ENCODE data around the gene PRLR.

PRLR gene

GRCh38 chr5:35135239-35135700 lies 95.0 kb downstream of the PRLR start:
- Histone ChIP-seq H3K4me1 (ENCODE audit: control insufficient read depth, insufficient read depth, low read length) (peaks cover 48% of the 10 kb centered on the region), H3K9me3 (replicated peaks; ENCODE audit: low read length) (no peaks in the 10 kb centered on the region), H3K27me3 (ENCODE audit: control insufficient read depth, insufficient read depth, low read length) (no peaks in the 10 kb centered on the region), H3K4me3 (ENCODE audit: low read length) (no peak overlapping the region), H3K36me3 (ENCODE audit: insufficient read depth, low read length) (no peaks in the 10 kb centered on the region), H3K4me2 (ENCODE audit: low read length) (no peak overlapping the region), H3K9ac (ENCODE audit: low read depth, low read length) (no peak overlapping the region)

- no peaks in the 10 kb centered on the region for H3K36me3 ChIP-seq (ENCODE audit: insufficient read depth, low read length)
- no peaks in the 10 kb centered on the region for H3K27me3 ChIP-seq (ENCODE audit: control insufficient read depth, insufficient read depth, low read length)
- no peak overlapping the region for H3K4me2 ChIP-seq (ENCODE audit: low read length)
- H3K9ac ChIP-seq (ENCODE audit: low read depth, low read length), result no peak overlapping the region
- no peak overlapping the region for H3K4me3 ChIP-seq (ENCODE audit: low read length)
- H3K9me3 ChIP-seq (replicated peaks; ENCODE audit: low read length), result no peaks in the 10 kb centered on the region
- peaks cover 56% of the 10 kb centered on the region for H3K4me1 ChIP-seq (ENCODE audit: control insufficient read depth, insufficient read depth, low read length)
Observed at GRCh38 chr5:35134278-35135030, 95.8 kb downstream of the PRLR start.

- Histone ChIP-seq H3K9ac (ENCODE audit: low read depth, low read length) (no peak overlapping the region), H3K4me1 (ENCODE audit: control insufficient read depth, insufficient read depth, low read length) (peaks cover 60% of the 10 kb centered on the region), H3K4me2 (ENCODE audit: low read length) (no peak overlapping the region), H3K9me3 (replicated peaks; ENCODE audit: low read length) (no peaks in the 10 kb centered on the region), H3K27me3 (ENCODE audit: control insufficient read depth, insufficient read depth, low read length) (no peaks in the 10 kb centered on the region), H3K4me3 (ENCODE audit: low read length) (no peak overlapping the region), H3K36me3 (ENCODE audit: insufficient read depth, low read length) (no peaks in the 10 kb centered on the region)
Observed at GRCh38 chr5:35133186-35133585, 97.1 kb downstream of the PRLR start.

- no peak overlapping the region for H3K4me3 ChIP-seq (ENCODE audit: low read length)
- no peaks in the 10 kb centered on the region for H3K9me3 ChIP-seq (replicated peaks; ENCODE audit: low read length)
- peaks cover 45% of the 10 kb centered on the region for H3K4me1 ChIP-seq (ENCODE audit: control insufficient read depth, insufficient read depth, low read length)
- H3K9ac ChIP-seq (ENCODE audit: low read depth, low read length), result no peak overlapping the region
- no peaks in the 10 kb centered on the region for H3K27me3 ChIP-seq (ENCODE audit: control insufficient read depth, insufficient read depth, low read length)
- no peaks in the 10 kb centered on the region for H3K36me3 ChIP-seq (ENCODE audit: insufficient read depth, low read length)
- H3K4me2 ChIP-seq (ENCODE audit: low read length), result no peak overlapping the region
Observed at GRCh38 chr5:35131723-35132122, 98.6 kb downstream of the PRLR start.

- Histone ChIP-seq H3K27me3 (ENCODE audit: control insufficient read depth, insufficient read depth, low read length) (no peaks in the 10 kb centered on the region), H3K4me2 (ENCODE audit: low read length) (peak overlapping the region; percentile 62), H3K4me3 (ENCODE audit: low read length) (peak overlapping the region; percentile 38), H3K9me3 (replicated peaks; ENCODE audit: low read length) (no peaks in the 10 kb centered on the region), H3K36me3 (ENCODE audit: insufficient read depth, low read length) (no peaks in the 10 kb centered on the region), H3K9ac (ENCODE audit: low read depth, low read length) (no peak overlapping the region), H3K4me1 (ENCODE audit: control insufficient read depth, insufficient read depth, low read length) (peaks cover 35% of the 10 kb centered on the region)
Observed at GRCh38 chr5:35129921-35130485, 100.3 kb downstream of the PRLR start.

- Histone ChIP-seq H3K36me3 (ENCODE audit: insufficient read depth, low read length) (no peaks in the 10 kb centered on the region), H3K4me1 (ENCODE audit: control insufficient read depth, insufficient read depth, low read length) (peaks cover 35% of the 10 kb centered on the region), H3K27me3 (ENCODE audit: control insufficient read depth, insufficient read depth, low read length) (no peaks in the 10 kb centered on the region), H3K4me2 (ENCODE audit: low read length) (peak overlapping the region; percentile 62), H3K9ac (ENCODE audit: low read depth, low read length) (no peak overlapping the region), H3K9me3 (replicated peaks; ENCODE audit: low read length) (no peaks in the 10 kb centered on the region), H3K4me3 (ENCODE audit: low read length) (peak overlapping the region; percentile 38)
Observed at GRCh38 chr5:35129276-35129675, 101.0 kb downstream of the PRLR start.

- Histone ChIP-seq H3K4me2 (ENCODE audit: low read length) (no peak overlapping the region), H3K9me3 (replicated peaks; ENCODE audit: low read length) (no peaks in the 10 kb centered on the region), H3K4me3 (ENCODE audit: low read length) (no peak overlapping the region), H3K36me3 (ENCODE audit: insufficient read depth, low read length) (no peaks in the 10 kb centered on the region), H3K4me1 (ENCODE audit: control insufficient read depth, insufficient read depth, low read length) (peaks cover 34% of the 10 kb centered on the region), H3K9ac (ENCODE audit: low read depth, low read length) (no peak overlapping the region), H3K27me3 (ENCODE audit: control insufficient read depth, insufficient read depth, low read length) (no peaks in the 10 kb centered on the region)
Observed at GRCh38 chr5:35127006-35127405, 103.3 kb downstream of the PRLR start.

- no peak overlapping the region for H3K9ac ChIP-seq (ENCODE audit: low read depth, low read length)
- no peaks in the 10 kb centered on the region for H3K9me3 ChIP-seq (replicated peaks; ENCODE audit: low read length)
- no peak overlapping the region for H3K4me3 ChIP-seq (ENCODE audit: low read length)
- no peak overlapping the region for H3K4me2 ChIP-seq (ENCODE audit: low read length)
- no peaks in the 10 kb centered on the region for H3K27me3 ChIP-seq (ENCODE audit: control insufficient read depth, insufficient read depth, low read length)
- peaks cover 21% of the 10 kb centered on the region for H3K4me1 ChIP-seq (ENCODE audit: control insufficient read depth, insufficient read depth, low read length)
- no peaks in the 10 kb centered on the region for H3K36me3 ChIP-seq (ENCODE audit: insufficient read depth, low read length)
Observed at GRCh38 chr5:35125746-35126145, 104.5 kb downstream of the PRLR start.

GRCh38 chr5:35124932-35125331 lies 105.4 kb downstream of the PRLR start:
- Histone ChIP-seq H3K4me2 (ENCODE audit: low read length) (no peak overlapping the region), H3K36me3 (ENCODE audit: insufficient read depth, low read length) (no peaks in the 10 kb centered on the region), H3K4me1 (ENCODE audit: control insufficient read depth, insufficient read depth, low read length) (peaks cover 15% of the 10 kb centered on the region), H3K9ac (ENCODE audit: low read depth, low read length) (no peak overlapping the region), H3K9me3 (replicated peaks; ENCODE audit: low read length) (no peaks in the 10 kb centered on the region), H3K4me3 (ENCODE audit: low read length) (no peak overlapping the region), H3K27me3 (ENCODE audit: control insufficient read depth, insufficient read depth, low read length) (no peaks in the 10 kb centered on the region)

- Histone ChIP-seq H3K9me3 (replicated peaks; ENCODE audit: low read length) (no peaks in the 10 kb centered on the region), H3K4me3 (ENCODE audit: low read length) (no peak overlapping the region), H3K9ac (ENCODE audit: low read depth, low read length) (no peak overlapping the region), H3K36me3 (ENCODE audit: insufficient read depth, low read length) (no peaks in the 10 kb centered on the region), H3K4me1 (ENCODE audit: control insufficient read depth, insufficient read depth, low read length) (peaks cover 16% of the 10 kb centered on the region), H3K4me2 (ENCODE audit: low read length) (no peak overlapping the region), H3K27me3 (ENCODE audit: control insufficient read depth, insufficient read depth, low read length) (no peaks in the 10 kb centered on the region)
Observed at GRCh38 chr5:35122819-35123218, 107.5 kb downstream of the PRLR start.

GRCh38 chr5:35120715-35121114 lies 109.6 kb downstream of the PRLR start:
- no peak overlapping the region for H3K4me2 ChIP-seq (ENCODE audit: low read length)
- peaks cover 22% of the 10 kb centered on the region for H3K4me1 ChIP-seq (ENCODE audit: control insufficient read depth, insufficient read depth, low read length)
- no peak overlapping the region for H3K4me3 ChIP-seq (ENCODE audit: low read length)
- no peaks in the 10 kb centered on the region for H3K27me3 ChIP-seq (ENCODE audit: control insufficient read depth, insufficient read depth, low read length)
- no peaks in the 10 kb centered on the region for H3K9me3 ChIP-seq (replicated peaks; ENCODE audit: low read length)
- no peak overlapping the region for H3K9ac ChIP-seq (ENCODE audit: low read depth, low read length)
- no peaks in the 10 kb centered on the region for H3K36me3 ChIP-seq (ENCODE audit: insufficient read depth, low read length)

GRCh38 chr5:35117967-35118366 lies 112.3 kb downstream of the PRLR start:
- H3K4me2 ChIP-seq (ENCODE audit: low read length), result peak overlapping the region; percentile 21
- H3K4me3 ChIP-seq (ENCODE audit: low read length), result no peak overlapping the region
- H3K9ac ChIP-seq (ENCODE audit: low read depth, low read length), result peak overlapping the region; percentile 17
- no peaks in the 10 kb centered on the region for H3K36me3 ChIP-seq (ENCODE audit: insufficient read depth, low read length)
- H3K4me1 ChIP-seq (ENCODE audit: control insufficient read depth, insufficient read depth, low read length), result peaks cover 22% of the 10 kb centered on the region
- H3K27me3 ChIP-seq (ENCODE audit: control insufficient read depth, insufficient read depth, low read length), result no peaks in the 10 kb centered on the region
- H3K9me3 ChIP-seq (replicated peaks; ENCODE audit: low read length), result no peaks in the 10 kb centered on the region

Measured in skeletal muscle satellite cell (primary cell).